CD14-positive monocyte (primary cell): Measurements from ENCODE around the gene MBNL2. TPM values are rescaled to one million over a fixed set of nuclear protein-coding genes. Genes with fewer than 3 reads are reported as not detected.

Experiments
- DNase-seq, 3 donors: peaks; one replicate each; pipeline ENCODE4 v3.0.0-alpha.2; 2011 to 2022
- H2AFZ ChIP-seq: 2 replicates; pipeline ENCODE4 v1.6.0; 2012; ENCODE audit warnings: mild to moderate bottlenecking, low read depth, low read length, inconsistent platforms; ENCODE audit not compliant: insufficient read depth, poor library complexity, severe bottlenecking
- H3K27ac ChIP-seq, 2 donors: 1 replicate in 1 of 2; 2 replicates in 1 of 2; pipeline ENCODE4 v1.5.1; 2012 to 2013; ENCODE audit warnings: low read length in 2 of 2, control low read depth in 1 of 2, inconsistent platforms in 1 of 2, low read depth in 1 of 2, mild to moderate bottlenecking in 1 of 2
- H3K27me3 ChIP-seq, 2 donors: one replicate each; pipeline versions ENCODE4 v1.6.0 to v1.6.1; 2011 to 2013; ENCODE audit warnings: low read length in 2 of 2; ENCODE audit not compliant: control insufficient read depth in 2 of 2, insufficient read depth in 2 of 2
- H3K36me3 ChIP-seq, 2 donors: replicated peaks in 1 of 2; 1 replicate in 1 of 2; 2 replicates in 1 of 2; pipeline versions ENCODE4 v1.5.1 to v1.6.1; 2012 to 2013; ENCODE audit warnings: low read length in 2 of 2, control low read depth in 1 of 2, inconsistent platforms in 1 of 2, mild to moderate bottlenecking in 1 of 2; ENCODE audit not compliant: insufficient read depth in 2 of 2, control insufficient read depth in 1 of 2
- H3K4me1 ChIP-seq, 2 donors: 1 replicate in 1 of 2; 2 replicates in 1 of 2; pipeline versions ENCODE4 v1.5.1 to v1.6.1; 2012 to 2013; ENCODE audit warnings: low read length in 2 of 2, control low read depth in 1 of 2, inconsistent platforms in 1 of 2, mild to moderate bottlenecking in 1 of 2, moderate library complexity in 1 of 2; ENCODE audit not compliant: insufficient read depth in 2 of 2, control insufficient read depth in 1 of 2
- H3K4me2 ChIP-seq: replicated peaks from 2 replicates; pipeline ENCODE3; 2012; ENCODE audit warnings: low read length, moderate library complexity, mild to moderate bottlenecking; ENCODE audit not compliant: poor library complexity, severe bottlenecking; ENCODE audit errors: extremely low read depth
- H3K4me3 ChIP-seq, 3 experiments: fragments of 200-600 bp in 1 of 3; sonication (generic) in 1 of 3; replicated peaks in 1 of 3; 1 replicate in 2 of 3; 2 replicates in 1 of 3; pipeline ENCODE4 v1.5.1; 2011 to 2013; ENCODE audit warnings: low read length in 3 of 3, mild to moderate bottlenecking in 3 of 3, control low read depth in 2 of 3, low read depth in 2 of 3, inconsistent platforms in 1 of 3, moderate library complexity in 1 of 3
- H3K79me2 ChIP-seq: 2 replicates; pipeline ENCODE4 v1.6.0; 2012; ENCODE audit warnings: mild to moderate bottlenecking, control low read depth, inconsistent platforms, low read length, moderate library complexity; ENCODE audit not compliant: insufficient read depth
- H3K9ac ChIP-seq: 2 replicates; pipeline ENCODE4 v1.6.0; 2017; ENCODE audit warnings: low read length, mild to moderate bottlenecking; ENCODE audit not compliant: insufficient read depth, poor library complexity, severe bottlenecking
- H3K9me3 ChIP-seq, 2 donors: replicated peaks in 1 of 2; 1 replicate in 1 of 2; 2 replicates in 1 of 2; pipeline versions ENCODE4 v1.5.1 to v1.6.1; 2012 to 2013; ENCODE audit warnings: low read length in 2 of 2, control low read depth in 1 of 2; ENCODE audit not compliant: control insufficient read depth in 1 of 2, insufficient read depth in 1 of 2
- H4K20me1 ChIP-seq: 2 replicates; pipeline ENCODE4 v1.6.0; 2012; ENCODE audit warnings: mild to moderate bottlenecking, low read length, control low read depth, moderate library complexity; ENCODE audit not compliant: insufficient read depth
- H3K27ac Mint-ChIP-seq, 7 donors: one replicate each; pipeline ENCODE4 v1.8.0; 2020; ENCODE audit warnings: mild to moderate bottlenecking in 7 of 7, mixed read lengths in 7 of 7, moderate library complexity in 6 of 7, inconsistent platforms in 2 of 7
- H3K27me3 Mint-ChIP-seq, 3 donors: one replicate each; pipeline ENCODE4 v1.8.0; 2021 to 2022; ENCODE audit warnings: low read depth in 3 of 3, mild to moderate bottlenecking in 3 of 3, mixed read lengths in 3 of 3, moderate library complexity in 3 of 3, inconsistent platforms in 1 of 3
- H3K36me3 Mint-ChIP-seq, 2 donors: one replicate each; pipeline ENCODE4 v1.8.0; 2020; ENCODE audit warnings: mixed read lengths in 2 of 2, inconsistent platforms in 1 of 2, mild to moderate bottlenecking in 1 of 2
- H3K4me1 Mint-ChIP-seq: one replicate; pipeline ENCODE4 v1.8.0; 2020; ENCODE audit warnings: mild to moderate bottlenecking, mixed read lengths
- H3K4me3 Mint-ChIP-seq, 2 donors: one replicate each; pipeline ENCODE4 v1.8.0; 2020; ENCODE audit warnings: mild to moderate bottlenecking in 2 of 2, mixed read lengths in 2 of 2, moderate library complexity in 1 of 2
- H3K9me3 Mint-ChIP-seq, 7 donors: one replicate each; pipeline ENCODE4 v1.8.0; 2020 to 2022; ENCODE audit warnings: mixed read lengths in 7 of 7, mild to moderate bottlenecking in 6 of 7, moderate library complexity in 6 of 7, inconsistent platforms in 2 of 7
- WGBS: methylation state at CpG from one replicate; pipeline ENCODE4 v1.1.5; 2013; ENCODE audit warnings: missing lambda C conversion rate; ENCODE audit not compliant: insufficient coverage; 5-methylcytosine and 5-hydroxymethylcytosine counted together
- intact Hi-C, 2 donors: fragments of 100-400 bp; cut with micrococcal nuclease; formaldehyde crosslinking; loops; one replicate each; pipeline versions ENCODE4 v1.15.0 to v1.15.1; 2023
- polyA plus RNA-seq, 3 donors: library from polyadenylated mRNA; depleted of rRNA in 1 of 3; unstranded in 2 of 3; stranded (reverse) in 1 of 3; fragments of 300-500 nt in 2 of 3; fragments of >200 nt in 1 of 3; fragmentation: Illumina TruSeq in 2 of 3; gene quantifications; 1 replicate in 2 of 3; 2 replicates in 1 of 3; pipeline ENCODE4 v1.2.3, GENCODE V29; 2012 to 2021
- TF ChIP-seq, protein P1 (sequence below): fragments of 200-600 bp; IDR thresholded peaks from one replicate; pipeline ENCODE4 v1.8.0; 2022; ENCODE audit warnings: antibody characterized with exemption, mild to moderate bottlenecking

The MBNL2 gene
- polyA plus RNA-seq, 3 donors: 8.5 to 15.5 (median 13.4) TPM

DNA sequence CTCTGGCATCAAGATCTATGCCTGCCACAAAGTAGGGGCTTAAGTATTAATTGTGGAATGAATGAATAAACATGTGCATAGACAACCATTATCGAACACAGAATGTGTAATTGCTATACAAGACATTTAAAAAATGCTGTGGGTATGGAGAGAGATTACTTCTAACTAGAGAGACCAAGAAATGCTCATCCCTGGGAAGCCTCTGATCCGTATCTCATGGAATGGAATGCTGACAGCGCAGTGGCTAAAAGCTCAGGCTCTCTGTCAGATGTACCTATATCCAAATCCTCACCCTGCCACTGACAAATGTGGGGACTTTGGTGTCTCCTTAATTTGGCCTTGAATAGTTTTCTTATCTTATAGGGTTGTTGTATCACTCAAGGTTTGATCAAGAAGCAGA is 22.7 kb upstream of the MBNL2 start:
- H3K4me1 ChIP-seq: no peaks in the 10 kb centered on the region
- TF ChIP-seq, protein P1, sequence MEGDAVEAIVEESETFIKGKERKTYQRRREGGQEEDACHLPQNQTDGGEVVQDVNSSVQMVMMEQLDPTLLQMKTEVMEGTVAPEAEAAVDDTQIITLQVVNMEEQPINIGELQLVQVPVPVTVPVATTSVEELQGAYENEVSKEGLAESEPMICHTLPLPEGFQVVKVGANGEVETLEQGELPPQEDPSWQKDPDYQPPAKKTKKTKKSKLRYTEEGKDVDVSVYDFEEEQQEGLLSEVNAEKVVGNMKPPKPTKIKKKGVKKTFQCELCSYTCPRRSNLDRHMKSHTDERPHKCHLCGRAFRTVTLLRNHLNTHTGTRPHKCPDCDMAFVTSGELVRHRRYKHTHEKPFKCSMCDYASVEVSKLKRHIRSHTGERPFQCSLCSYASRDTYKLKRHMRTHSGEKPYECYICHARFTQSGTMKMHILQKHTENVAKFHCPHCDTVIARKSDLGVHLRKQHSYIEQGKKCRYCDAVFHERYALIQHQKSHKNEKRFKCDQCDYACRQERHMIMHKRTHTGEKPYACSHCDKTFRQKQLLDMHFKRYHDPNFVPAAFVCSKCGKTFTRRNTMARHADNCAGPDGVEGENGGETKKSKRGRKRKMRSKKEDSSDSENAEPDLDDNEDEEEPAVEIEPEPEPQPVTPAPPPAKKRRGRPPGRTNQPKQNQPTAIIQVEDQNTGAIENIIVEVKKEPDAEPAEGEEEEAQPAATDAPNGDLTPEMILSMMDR: no peak
- no peaks in the 10 kb centered on the region for H3K36me3 ChIP-seq
- H3K36me3 Mint-ChIP-seq: no peaks in the 10 kb centered on the region
- no CpG with 5 or more reads among the region's 3 CpGs for WGBS
- H3K9me3 Mint-ChIP-seq: peaks cover 0 to 11% (median 6%) of the 10 kb centered on the region in 7 donors
- no peak overlapping the region for H3K27ac Mint-ChIP-seq
- H3K4me3 Mint-ChIP-seq: no peak overlapping the region
- H3K27me3 ChIP-seq: peaks cover 36% of the 10 kb centered on the region in 2 donors
- H3K9me3 ChIP-seq: no peaks in the 10 kb centered on the region
- H3K9ac ChIP-seq: no peak overlapping the region
- H4K20me1 ChIP-seq: no peaks in the 10 kb centered on the region
- no peak overlapping the region for H3K4me2 ChIP-seq
- DNase-seq: no peak
- H3K27me3 Mint-ChIP-seq: peaks cover 27 to 50% (median 43%) of the 10 kb centered on the region in 3 donors
- peaks cover 9% of the 10 kb centered on the region for H3K4me1 Mint-ChIP-seq
- H3K4me3 ChIP-seq: no peak overlapping the region
- H2AFZ ChIP-seq: no peak overlapping the region
- intact Hi-C loops: no loop called here
- H3K27ac ChIP-seq: no peak overlapping the region
- H3K79me2 ChIP-seq: no peaks in the 10 kb centered on the region

DNA sequence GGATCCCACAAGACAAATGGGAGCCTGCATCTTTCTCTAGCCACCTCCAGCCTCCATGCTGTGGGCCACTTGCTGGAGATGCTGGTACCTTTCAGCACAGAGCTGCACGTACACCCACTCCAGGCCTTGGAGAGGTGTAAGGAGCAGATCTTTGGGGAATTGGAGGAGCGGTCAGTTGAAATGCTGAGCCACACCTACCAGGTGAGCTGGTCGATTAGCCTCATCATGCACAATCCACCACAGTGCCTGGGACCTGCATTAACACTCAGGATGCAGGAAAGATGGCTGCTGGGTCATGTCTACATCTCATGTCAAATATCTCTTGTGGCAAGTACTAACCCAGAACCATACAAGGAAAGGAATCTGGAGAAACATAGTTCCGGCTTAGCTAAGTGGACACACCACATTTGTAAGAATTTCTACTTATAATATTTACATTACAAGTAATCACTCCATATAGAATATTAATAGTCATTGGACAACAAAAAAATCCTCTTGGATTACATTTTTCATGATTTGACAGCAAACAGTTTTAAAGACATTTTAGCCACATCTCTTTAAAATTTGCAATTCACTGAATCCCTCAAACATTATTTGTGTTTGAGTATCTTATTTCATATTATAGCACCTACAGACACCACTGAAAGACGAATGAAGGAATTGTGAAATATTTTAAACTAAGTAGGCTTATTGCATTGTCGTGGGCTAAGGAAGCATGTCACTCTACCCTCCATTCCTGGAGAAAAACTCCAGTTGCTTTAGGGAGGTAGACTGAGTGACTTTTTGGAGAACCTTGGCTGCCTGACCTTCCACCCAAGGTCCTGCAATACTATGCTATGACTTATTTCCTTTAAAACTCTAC is 21.8 kb upstream of the MBNL2 start:
- Histone ChIP-seq H3K4me1 (no peaks in the 10 kb centered on the region), H3K4me2 (no peak overlapping the region), H4K20me1 (no peaks in the 10 kb centered on the region), H2AFZ (no peak overlapping the region), H3K27ac (no peak overlapping the region), H3K36me3 (no peaks in the 10 kb centered on the region), H3K27me3 (peaks cover 37 to 41% of the 10 kb centered on the region in 2 donors), H3K79me2 (no peaks in the 10 kb centered on the region), H3K9me3 (no peaks in the 10 kb centered on the region), H3K9ac (no peak overlapping the region), H3K4me3 (no peak overlapping the region)
- Mint-ChIP-seq H3K36me3 (no peaks in the 10 kb centered on the region), H3K27ac (no peak overlapping the region), H3K9me3 (peaks cover 0 to 11% (median 3%) of the 10 kb centered on the region in 7 donors), H3K4me3 (no peak overlapping the region), H3K4me1 (peaks cover 9% of the 10 kb centered on the region), H3K27me3 (peaks cover 29 to 51% (median 40%) of the 10 kb centered on the region in 3 donors)
- intact Hi-C loops: loop anchor here in 1 of 2 donors (10.0 kb wide), 1 partner anchor 86 kb away; no protein-coding TSS in a partner anchor
- no CpG with 5 or more reads among the region's 6 CpGs for WGBS
- TF ChIP-seq, protein P1: no peak
- no peak for DNase-seq
